Measurements from ENCODE around the gene ZNF282.

ZNF282 gene

DNA sequence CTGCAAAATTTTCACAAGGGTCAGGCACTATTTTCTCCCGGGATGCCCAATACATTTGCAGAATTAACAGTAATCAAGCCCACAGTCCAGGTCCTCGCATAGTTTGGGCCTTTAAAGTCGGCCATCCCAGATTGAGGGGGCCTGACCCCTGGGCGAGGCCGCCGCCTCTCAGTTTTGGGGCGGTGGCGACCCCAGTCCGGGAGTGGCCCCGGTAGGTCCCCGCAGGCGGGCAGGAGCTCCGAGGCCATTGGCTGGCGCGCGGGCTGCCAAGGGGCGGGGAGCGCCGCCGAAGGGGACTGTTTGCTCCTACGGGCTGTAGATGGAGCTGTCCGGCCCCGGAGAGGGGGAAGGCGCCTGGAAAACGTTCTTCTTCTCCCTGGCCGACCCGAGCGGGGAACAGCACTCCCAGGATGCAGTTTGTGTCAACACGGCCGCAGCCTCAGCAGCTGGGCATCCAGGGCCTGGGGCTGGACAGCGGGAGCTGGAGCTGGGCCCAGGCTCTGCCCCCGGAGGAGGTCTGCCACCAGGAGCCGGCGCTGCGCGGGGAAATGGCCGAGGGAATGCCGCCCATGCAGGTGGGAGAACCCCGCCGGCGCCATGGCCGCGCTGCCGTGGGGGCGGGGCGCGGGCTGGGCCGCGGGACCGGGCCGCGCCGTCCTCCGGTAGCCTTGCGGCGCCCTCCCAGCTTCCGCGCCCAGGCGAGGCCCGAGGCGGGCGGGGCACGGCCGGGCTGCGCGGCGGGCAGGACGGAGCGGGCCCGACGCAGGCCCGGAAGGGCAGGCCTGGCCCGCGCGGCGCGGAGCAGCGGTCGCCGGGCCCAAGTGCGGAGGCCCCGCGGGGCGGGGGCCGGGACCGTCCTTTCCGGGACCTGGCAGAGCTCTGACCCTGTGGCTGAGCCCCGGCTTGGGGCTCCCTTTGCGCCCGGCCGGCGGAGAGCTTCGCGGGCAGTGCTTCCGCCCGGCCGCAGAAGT is at the start of gene ZNF282:
Gene ZNF282, plus strand, starts transcription at position 367 of the 971 bp plus-strand sequence. Its CDS starts 44 bp downstream, at position 411.
- DNase-seq (ENCODE audit: low spot score): peak; percentile 98

DNA sequence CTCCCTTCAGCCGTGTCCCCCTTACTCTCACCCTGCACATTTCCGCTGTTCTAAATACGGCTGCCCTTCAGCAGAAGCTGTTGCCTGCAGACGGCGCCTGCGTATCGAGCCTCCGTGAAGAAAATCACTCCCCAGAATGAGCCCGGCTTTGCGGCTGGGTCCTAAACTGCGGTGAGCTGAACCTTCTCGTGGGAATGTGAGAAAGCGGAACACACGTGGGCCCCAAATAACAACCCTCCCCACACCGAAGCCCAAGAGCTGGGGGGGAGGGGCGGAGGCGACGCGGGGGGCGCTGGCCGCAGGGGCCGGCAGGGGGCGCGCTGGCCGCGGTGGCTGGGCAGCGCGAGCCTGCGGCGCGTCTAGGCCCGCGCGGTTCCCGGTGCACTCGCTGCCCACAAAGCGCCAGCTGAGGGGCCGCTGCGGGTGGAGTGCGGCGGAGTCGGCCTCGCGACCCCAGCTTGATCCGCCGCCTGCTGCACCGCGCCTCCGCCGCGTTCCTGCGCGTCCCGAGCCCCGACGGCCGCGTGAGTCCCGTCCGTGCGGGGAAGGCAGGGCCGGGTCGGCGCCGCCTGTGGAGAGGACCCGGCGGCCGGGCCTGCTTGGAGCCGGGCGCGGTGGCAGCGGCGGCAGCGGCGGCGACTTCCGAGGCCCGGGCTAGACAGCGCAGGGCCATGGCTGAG is 48.1 kb upstream of the ZNF282 start, which contains the start of gene ZNF398:
Gene ZNF398, plus strand, starts transcription at position 382 of the 680 bp plus-strand sequence. Its CDS starts 290 bp downstream, at position 672.
- DNase-seq (ENCODE audit: low spot score): peak; percentile 95

DNA sequence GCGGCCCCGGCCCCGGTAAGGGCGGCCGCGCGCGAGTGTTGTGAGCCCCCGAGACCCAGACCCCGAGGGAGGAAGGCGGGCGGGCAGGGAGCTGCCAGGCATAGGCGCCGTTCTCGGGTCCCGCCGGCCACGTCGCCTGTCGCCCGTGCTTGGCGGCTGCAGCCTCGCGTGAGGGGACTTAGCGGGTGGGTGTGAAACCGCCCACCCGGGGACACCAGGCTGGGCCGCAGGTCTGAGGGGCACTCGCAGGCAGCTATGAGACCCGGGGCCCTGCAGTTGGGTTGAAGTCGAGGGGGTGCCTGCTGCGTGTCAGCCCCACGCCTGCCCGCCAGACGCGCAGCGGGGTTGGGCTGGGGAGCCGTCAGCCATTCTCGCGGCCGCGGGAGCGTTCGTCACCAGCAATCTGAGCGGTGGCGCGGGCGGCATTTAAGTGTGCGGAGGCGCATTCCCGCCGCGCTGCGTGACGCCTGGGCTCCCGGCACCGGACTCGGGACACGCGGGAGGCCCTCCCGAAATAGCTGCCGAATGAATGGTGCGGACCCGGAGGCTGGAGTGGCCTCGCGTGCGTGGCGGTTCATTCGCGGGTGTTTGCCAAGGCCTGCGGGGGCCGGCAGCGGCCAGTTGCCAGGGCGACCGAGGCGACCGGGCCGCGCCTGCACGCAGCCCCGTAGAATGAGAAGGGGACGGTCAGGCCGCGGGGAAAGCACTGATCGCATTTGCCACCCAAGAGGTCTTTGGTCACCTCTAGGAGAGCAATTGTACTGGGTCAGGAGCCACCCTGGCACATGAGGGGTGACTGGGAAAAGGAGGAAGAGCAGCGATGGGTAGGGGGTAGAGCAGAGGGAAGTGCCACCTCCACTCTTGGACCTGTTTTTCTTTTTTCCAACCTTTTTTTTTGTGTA is 47.3 kb upstream of the ZNF282 start:
- DNase-seq (ENCODE audit: low spot score): peak; percentile 58

DNA sequence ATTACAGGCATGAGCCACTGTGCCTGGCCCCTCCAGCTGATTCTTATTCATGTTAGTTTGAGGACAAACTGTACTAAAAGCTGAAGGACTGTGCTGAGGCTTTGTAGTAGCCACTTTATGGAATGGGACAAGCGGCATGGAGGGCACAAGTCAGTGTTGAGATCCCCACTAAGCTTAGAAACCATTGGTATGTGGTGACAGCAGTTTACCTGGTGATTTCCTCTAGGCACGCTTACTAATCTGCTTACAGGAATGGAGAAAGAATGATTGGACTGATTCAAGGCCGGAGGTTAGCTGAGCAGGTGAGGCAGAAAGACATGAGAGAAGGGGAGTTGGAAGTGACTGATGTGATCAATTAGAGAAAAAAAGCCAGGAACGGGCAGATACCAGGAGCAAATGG is 44.4 kb upstream of the ZNF282 start:
- no peak for DNase-seq (ENCODE audit: low spot score)

DNA sequence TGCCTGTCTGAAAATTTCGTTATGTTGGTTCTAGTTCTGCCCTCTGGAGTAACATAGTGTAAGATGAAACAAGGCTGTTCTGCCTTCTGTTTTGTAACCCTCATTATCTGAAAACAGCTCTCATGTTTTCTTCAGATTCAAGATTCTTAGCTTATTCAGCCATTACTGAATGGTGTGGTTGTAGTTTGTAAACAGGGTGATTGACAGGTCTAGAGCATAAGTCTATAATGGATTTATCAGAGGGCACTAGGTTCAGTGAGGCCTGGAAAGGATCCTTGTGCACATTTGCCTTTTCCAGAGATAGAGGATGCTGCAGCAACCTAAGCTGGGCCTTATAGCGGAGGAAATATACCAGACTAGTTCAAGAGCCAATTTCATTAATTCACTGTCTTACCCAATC is 42.0 kb upstream of the ZNF282 start:
- DNase-seq (ENCODE audit: low spot score): no peak

DNA sequence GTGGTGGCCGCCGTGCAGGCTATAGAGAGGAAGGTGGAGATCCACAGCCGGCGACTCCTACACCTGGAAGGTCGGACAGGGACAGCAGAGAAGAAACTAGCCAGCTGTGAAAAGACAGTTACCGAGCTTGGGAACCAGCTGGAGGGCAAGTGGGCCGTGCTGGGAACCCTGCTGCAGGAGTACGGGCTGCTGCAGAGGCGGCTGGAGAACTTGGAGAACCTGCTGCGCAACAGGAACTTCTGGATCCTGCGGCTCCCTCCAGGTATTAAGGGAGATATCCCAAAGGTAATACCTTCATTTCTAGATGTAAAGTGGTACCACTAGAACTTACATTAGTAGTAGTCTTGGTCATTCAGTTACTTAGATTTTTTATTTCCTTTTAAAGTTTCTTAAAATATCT is 41.3 kb upstream of the ZNF282 start:
- no peak for DNase-seq (ENCODE audit: low spot score)

DNA sequence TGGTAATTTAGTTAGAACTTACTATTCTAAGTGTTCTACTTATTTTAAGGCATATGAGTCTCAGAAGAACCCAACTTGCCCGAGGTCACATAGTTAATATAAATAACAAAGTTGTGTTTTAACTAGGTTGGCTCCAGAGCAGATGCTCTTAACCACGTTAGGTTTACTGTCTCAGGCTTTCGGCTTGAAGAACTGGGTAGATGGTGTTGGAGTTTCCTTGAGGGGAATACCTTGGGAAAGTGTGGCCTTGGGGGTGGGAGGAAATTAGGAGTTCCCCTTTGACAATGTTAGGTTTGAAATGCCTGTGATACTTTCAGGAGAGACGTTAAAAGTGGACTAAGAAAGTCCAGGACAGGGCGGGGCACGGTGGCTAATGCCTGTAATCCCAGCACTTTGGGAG is 38.4 kb upstream of the ZNF282 start:
- DNase-seq (ENCODE audit: low spot score): no peak

DNA sequence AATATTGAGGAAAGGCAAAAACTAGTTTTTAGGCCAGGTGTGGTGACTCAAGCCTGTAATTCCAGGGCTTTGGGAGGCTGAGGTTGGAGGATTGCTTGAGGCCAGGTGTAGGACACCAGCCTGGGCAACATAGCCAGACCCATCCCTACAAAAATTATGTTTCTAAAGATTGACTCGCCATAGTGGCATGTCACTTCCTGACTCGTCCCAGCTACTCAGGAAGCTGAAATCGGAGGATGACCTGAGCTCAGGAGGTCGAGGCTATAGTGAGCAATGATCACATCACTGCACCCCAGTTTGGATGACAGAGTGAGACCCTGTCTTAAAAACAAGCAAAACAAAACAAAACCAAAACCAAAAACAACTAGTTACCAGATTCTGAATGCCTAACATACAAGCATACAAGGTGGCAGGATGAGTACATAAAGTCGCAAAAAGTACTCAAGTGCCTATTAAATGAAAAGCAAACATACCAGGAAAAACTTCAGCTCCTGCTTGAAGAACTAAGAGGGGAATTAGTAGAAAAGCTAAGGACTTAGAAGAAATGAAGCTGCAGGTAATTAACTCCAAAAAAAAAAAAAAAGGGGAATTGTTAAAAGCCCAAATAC is 34.0 kb upstream of the ZNF282 start:
- no peak for DNase-seq (ENCODE audit: low spot score)

DNA sequence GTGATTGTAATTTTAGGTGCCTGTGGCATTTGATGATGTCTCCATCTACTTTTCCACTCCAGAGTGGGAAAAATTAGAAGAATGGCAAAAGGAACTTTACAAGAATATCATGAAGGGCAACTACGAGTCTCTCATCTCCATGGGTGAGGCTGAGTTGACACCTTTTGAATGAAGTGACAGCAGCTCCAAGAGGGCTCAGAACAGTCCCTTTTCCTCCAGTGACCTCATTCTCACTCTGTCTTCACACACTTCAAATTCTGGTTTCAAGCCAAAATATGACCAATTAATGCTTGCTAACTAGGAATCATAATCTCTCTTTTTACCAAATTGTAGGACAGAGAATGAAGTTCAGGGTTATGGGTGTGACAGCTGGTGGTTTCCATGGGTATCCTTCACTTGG is 29.2 kb upstream of the ZNF282 start:
- DNase-seq (ENCODE audit: low spot score): no peak

DNA sequence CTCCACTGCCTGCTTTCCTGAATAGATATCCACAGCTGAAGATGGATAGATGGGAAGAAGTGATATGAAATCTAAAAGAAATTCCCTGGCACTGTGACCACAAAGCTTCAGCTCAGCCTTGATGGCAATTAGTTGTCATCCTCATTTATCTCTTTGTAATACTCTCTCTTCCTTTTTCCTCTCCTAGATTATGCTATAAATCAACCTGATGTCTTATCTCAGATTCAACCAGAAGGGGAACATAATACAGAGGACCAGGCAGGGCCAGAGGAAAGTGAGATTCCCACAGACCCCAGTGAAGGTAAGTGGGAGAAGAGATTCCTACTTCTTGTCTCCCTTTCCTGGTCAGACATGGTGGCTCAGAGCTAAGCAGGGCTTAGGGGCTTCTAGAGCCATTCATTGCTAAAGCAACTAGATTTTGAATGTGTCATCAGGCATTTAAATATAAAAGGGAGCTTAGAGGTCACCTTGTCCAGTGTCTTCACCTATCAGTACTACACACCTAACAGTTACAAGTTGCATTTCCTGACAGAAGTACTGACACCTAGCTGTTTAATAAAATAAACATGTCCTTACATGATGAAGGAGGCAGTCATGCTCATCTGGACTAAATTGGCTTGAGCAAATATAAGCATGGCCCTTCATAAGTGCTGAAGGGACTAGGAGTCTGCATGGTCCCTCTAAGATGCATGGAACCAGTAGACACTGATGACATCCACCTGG is 28.6 kb upstream of the ZNF282 start:
- DNase-seq (ENCODE audit: low spot score): no peak

DNA sequence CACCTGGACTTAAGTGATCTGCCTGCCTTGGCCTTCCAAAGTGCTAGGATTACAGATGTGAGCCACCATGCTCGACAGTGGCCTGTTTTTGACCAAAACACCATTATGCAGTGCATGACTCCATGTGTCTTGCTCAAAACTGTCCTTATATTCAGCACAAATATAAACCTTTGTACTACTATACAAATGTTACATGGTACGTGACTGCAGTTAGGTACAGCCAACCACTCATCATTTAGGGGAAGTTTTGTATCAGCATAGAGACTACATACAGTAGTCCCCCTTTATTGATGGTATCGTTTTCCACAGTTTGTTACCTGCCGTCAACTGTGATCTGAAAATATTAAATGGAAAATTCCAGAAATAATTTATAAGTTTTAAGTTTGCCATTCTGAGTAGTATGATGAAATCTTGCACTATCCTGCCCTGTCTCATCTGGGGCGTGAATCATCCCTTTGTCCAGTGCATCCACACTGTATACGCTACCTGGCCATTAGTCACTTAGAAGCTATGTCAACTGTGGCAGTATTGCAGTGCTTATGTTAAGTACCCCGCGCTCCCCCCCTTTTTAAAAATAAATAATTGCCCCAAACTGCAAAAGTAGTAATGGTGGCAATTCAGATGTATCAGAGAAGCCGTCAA is 23.3 kb upstream of the ZNF282 start:
- no peak for DNase-seq (ENCODE audit: low spot score)

DNA sequence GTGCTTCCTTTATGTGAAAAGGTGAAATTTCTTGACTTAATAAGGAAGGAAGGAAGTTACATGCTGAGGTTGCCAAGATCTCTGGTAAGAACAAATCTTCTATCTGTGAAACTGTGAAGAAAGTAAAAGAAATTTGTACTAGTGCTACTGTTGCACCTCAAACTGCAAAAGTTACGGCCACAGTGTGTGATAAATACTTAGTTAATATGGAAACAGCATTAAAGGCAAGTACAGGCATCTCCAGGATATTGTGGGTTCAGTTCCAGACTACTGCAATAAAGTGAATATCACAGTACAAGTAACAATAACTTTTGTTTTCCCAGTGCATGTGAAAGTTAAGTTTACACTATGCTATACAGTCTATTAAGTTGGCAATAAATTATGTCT is 22.8 kb upstream of the ZNF282 start:
- DNase-seq (ENCODE audit: low spot score): no peak

DNA sequence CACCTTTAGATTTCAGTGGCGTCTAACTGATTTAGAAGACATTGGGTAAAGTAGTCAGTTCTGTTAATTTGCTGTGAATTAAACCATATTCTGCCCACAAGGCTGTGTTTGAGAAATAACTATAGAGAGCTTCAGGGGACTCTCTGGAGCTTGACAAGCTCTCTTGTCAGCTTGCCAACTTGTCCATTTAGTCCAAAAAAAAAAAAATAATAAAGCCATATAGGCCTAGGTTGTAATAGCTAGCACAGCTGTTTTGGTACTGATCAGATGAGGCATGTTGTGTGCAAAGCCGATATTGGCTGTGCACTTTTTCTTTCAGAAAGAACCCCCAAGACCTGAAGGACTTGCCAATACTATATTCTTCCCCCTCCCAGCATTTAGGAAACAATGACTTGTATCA is 20.2 kb upstream of the ZNF282 start:
- DNase-seq (ENCODE audit: low spot score): no peak

DNA sequence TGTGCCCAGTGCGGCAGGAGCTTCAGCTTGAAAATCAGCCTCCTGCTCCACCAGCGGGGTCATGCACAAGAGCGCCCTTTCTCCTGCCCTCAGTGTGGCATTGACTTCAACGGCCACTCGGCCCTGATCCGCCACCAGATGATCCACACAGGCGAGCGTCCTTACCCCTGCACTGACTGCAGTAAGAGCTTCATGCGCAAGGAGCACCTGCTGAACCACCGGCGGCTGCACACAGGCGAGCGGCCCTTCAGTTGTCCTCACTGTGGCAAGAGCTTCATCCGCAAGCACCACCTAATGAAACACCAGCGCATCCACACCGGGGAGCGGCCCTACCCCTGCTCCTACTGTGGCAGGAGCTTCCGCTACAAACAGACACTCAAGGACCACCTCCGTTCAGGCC is 16.1 kb upstream of the ZNF282 start:
- DNase-seq (ENCODE audit: low spot score): no peak

DNA sequence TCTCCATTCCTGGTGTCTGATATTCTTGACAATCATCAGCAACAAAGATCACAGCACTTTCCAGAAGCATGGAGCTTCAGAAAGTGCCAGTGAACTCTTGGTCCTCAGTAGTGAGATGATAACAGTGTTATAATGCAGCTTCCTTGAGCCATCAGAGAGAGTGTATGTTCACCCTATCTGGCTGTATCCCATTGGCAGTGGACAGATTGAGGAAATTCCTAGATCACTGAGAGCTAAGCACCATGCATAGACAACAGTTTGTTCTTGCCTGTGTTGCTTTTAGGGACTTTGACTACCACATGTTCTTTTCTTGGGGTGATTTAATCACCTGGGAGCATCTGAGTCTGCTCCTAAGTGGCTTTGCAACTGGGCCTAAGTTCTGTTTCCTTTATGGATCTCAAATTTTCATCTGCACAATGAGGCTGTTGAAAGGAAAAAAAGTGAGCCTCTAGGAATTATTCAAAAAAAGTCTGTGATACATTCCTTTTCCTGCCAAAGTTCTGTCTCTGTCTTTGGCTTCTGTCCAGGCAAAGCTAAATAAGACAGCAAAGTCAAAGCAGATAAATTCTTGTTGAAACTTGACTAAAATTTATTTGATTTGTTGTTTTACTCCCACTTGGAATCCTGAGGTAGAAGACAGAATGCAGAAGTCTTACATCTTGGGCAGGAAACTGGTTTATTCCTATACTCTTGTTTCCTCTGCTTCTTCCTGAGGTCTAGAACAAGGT is 14.5 kb upstream of the ZNF282 start:
- DNase-seq (ENCODE audit: low spot score): no peak

DNA sequence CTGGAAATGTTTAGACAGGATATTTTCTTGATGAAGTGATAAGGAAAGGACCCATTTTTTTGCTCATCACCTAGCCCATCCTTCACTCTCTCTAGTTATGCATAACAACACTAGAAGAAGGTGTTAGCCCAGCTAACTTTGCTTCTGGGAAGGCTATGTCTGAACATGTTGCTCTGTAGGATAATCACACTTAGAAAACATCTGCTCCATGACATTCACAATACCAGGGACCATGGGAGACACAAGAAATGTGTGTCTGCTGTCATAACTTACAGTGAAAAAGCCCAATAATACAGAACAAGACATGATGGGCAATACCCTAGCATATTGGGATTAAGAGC is 13.9 kb upstream of the ZNF282 start:
- DNase-seq (ENCODE audit: low spot score): no peak

DNA sequence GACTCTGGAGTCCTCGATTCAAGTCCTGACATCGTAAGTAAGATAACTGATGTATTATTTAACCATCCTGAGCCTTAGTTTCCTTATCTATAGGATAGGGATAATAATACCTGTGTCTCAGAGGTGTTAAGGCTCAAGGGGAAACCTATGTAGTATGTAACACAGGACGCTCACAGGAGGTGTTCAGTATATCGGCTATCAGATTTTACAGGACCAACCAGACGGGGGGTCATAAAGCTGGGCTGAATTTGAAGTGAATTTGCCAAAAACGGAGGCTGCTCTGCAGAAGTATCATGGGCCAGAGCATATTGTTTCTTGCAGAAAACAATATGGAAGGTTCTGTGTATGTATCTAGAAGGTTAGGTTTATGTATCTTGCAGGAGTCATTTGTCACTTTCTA is 11.1 kb upstream of the ZNF282 start:
- no peak for DNase-seq (ENCODE audit: low spot score)

DNA sequence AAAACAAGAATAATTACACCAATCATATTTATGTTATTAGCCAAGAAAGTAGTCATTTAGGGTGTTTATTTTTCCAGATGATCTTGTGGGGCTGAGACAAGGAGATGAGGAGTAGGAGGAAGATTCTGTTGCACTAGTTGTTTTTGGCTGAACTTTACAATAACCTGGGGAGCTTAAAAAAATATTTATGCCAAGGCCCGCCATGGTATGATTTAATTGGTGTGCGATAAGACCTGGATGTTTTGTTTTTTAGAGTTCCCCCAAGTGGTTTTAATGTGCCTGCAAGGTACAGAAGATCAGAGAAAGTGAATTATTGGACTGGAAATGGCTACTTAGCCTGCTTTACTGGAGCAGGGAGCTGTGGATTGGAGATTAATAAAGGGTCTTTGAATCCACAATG is 7.1 kb upstream of the ZNF282 start:
- no peak for DNase-seq (ENCODE audit: low spot score)

DNA sequence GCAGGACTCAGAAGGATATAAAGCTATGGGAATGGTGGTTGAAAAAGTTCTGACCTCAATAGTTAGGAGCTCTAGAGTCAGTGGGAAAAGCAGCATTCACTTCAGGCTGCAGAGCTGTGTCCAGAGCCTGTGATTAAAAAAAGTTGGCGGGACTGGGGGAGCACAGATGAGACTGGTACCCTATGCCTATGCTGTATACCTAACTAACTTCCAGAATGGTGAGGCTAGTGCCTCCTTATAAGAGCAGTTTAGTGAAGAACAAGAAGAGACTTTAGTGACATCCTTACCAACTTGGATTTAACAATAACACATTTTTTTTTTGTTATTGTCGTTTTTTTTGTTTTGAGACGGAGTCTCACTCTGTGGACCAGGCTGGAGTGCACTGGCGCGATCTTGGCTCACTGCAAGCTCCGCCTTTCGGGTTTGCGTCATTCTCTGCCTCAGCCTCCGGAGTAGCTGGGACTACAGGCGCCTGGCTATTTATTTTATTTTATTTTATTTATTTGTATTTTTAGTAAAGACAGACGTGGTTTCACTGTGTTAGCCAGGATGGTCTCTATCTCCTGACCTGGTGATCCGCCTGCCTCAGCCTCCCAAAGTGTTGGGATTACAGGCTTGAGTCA is 6.6 kb upstream of the ZNF282 start:
- no peak for DNase-seq (ENCODE audit: low spot score)

DNA sequence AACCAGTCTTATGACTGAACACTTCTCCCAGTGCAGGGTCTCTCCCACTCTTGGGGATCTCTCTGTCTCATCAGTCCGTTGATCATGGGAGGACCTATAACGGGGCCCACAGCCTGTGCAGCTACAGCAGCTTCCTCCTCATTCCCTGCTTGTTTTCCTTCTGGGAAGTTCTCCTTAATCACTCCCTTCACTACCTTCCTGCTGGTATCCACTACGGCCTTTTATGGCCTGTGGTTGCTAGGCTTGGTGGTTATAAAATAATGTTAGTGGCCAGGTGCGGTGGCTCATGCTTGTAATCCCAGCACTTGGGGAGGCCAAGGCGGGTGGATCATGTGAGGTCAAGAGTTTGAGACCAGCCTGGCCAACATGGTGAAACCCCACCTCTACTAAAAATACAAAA is 3.5 kb upstream of the ZNF282 start:
- no peak for DNase-seq (ENCODE audit: low spot score)
